Sigmoid colon (tissue), 4 donors: ENCODE results near the gene TMEM185A.

ENCODE experiments used
- EP300 ChIP-seq, 4 donors: sonication (generic); formaldehyde crosslinking; IDR thresholded peaks; one replicate each; pipeline ENCODE4 v1.6.1; 2017; ENCODE audit warnings: antibody characterized with exemption in 4 of 4
- POLR2A ChIP-seq, 2 donors: fragments of 450-650 bp; IDR thresholded peaks; one replicate each; pipeline ENCODE4 v1.6.1; 2016; ENCODE audit warnings: antibody characterized with exemption in 2 of 2, mild to moderate bottlenecking in 2 of 2, moderate library complexity in 2 of 2
- TF ChIP-seq, protein P1 (sequence below), 4 experiments: fragments of 450-650 bp in 3 of 4; fragments of 200-600 bp in 1 of 4; IDR thresholded peaks; one replicate each; pipeline ENCODE4 v1.5.1; 2016 to 2019; ENCODE audit warnings: antibody characterized with exemption in 4 of 4, mild to moderate bottlenecking in 3 of 4, moderate library complexity in 2 of 4

DNA sequence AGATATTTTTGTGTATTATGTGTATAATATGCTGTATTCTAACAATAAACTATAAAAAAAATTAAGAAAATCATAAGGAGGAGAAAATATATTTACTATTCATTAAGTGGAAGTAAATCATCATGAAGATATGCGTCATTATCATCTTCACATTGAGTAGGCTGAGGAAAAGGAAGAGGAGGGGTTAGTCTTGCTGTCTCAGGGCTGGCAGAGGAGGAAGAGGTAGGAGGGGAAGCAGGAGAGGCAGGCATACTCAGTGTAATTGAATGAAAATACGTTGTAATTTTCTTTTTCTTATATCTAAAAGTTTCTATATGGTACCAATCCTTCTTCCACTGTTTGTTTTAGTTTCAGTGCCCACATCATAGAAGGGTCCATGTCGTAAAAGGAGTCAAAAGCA is 9.8 kb upstream of the TMEM185A start:
- TF ChIP-seq, protein P1, sequence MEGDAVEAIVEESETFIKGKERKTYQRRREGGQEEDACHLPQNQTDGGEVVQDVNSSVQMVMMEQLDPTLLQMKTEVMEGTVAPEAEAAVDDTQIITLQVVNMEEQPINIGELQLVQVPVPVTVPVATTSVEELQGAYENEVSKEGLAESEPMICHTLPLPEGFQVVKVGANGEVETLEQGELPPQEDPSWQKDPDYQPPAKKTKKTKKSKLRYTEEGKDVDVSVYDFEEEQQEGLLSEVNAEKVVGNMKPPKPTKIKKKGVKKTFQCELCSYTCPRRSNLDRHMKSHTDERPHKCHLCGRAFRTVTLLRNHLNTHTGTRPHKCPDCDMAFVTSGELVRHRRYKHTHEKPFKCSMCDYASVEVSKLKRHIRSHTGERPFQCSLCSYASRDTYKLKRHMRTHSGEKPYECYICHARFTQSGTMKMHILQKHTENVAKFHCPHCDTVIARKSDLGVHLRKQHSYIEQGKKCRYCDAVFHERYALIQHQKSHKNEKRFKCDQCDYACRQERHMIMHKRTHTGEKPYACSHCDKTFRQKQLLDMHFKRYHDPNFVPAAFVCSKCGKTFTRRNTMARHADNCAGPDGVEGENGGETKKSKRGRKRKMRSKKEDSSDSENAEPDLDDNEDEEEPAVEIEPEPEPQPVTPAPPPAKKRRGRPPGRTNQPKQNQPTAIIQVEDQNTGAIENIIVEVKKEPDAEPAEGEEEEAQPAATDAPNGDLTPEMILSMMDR (IDR thresholded peaks at IDR 0.05), result no peak
- TF ChIP-seq POLR2A (IDR thresholded peaks at IDR 0.05) (no peak), EP300 (IDR thresholded peaks at IDR 0.05) (no peak)
